PC-3 (cell line): ENCODE results near the gene ISLR2. TPM values are rescaled to one million over a fixed set of nuclear protein-coding genes. Genes with fewer than 3 reads are reported as not detected.

Experiments
- ATAC-seq: fragments of 200-7000 bp; cut with Tn5 transposase; 2 replicates; pipeline ENCODE4 v1.9.1; 2020; ENCODE audit warnings: mild to moderate bottlenecking, moderate library complexity
- BruUV-seq: library from RNA; stranded (reverse); fragments of 400-500 nt; replicated peaks from 2 replicates; lab custom pipeline; 2021; lab: Mats Ljungman, UMichigan
- CTCF ChIA-PET: fragments of 300-600 bp; sonication (Branson Sonifier 250); formaldehyde crosslinking; loops from one replicate; lab custom pipeline; 2022; ENCODE audit warnings: antibody characterized with exemption; lab: Charles Lee
- POLR2A ChIA-PET: fragments of 300-600 bp; sonication (Branson Sonifier 250); formaldehyde crosslinking; loops from one replicate; lab custom pipeline; 2022; ENCODE audit warnings: antibody characterized with exemption; ENCODE audit not compliant: unreplicated experiment; lab: Charles Lee
- DNase-seq: peaks from one replicate; pipeline ENCODE4 v3.0.0-alpha.2; 2015
- H2AFZ ChIP-seq: fragments of 300-600 bp; sonication (generic); 2 replicates; pipeline ENCODE4 v1.6.0; 2016; ENCODE audit warnings: antibody characterized with exemption, low read length
- H3F3A ChIP-seq: fragments of 300-600 bp; sonication (generic); one replicate; pipeline ENCODE4 v1.6.0; 2017; ENCODE audit warnings: antibody characterized with exemption, low read length, control low read depth, mild to moderate bottlenecking; ENCODE audit not compliant: unreplicated experiment
- H3K27ac ChIP-seq: fragments of 300-600 bp; sonication (generic); 2 replicates; pipeline ENCODE4 v1.5.1; 2016; ENCODE audit warnings: mild to moderate bottlenecking, low read length
- H3K27me3 ChIP-seq: fragments of 300-600 bp; sonication (generic); 2 replicates; pipeline ENCODE4 v1.6.1; 2016; ENCODE audit warnings: low read length, mixed read lengths
- H3K36me3 ChIP-seq: fragments of 300-600 bp; sonication (generic); 2 replicates; pipeline ENCODE4 v1.6.1; 2016; ENCODE audit warnings: low read depth, mixed run types, low read length, mixed read lengths
- H3K4me1 ChIP-seq: fragments of 300-600 bp; sonication (generic); 2 replicates; pipeline ENCODE4 v1.5.1; 2016; ENCODE audit warnings: low read length; ENCODE audit not compliant: insufficient read depth
- H3K4me2 ChIP-seq: fragments of 300-600 bp; sonication (generic); 2 replicates; pipeline ENCODE4 v1.6.0; 2016; ENCODE audit warnings: low read length
- H3K4me3 ChIP-seq: fragments of 300-600 bp; sonication (generic); 2 replicates; pipeline ENCODE4 v1.5.1; 2016; ENCODE audit warnings: mild to moderate bottlenecking, low read length, mixed read lengths
- H3K79me2 ChIP-seq: fragments of 300-600 bp; sonication (generic); 2 replicates; pipeline ENCODE4 v1.6.1; 2017; ENCODE audit warnings: low read length, mixed read lengths
- H3K9ac ChIP-seq: fragments of 300-600 bp; sonication (generic); 2 replicates; pipeline ENCODE4 v1.6.0; 2016; ENCODE audit warnings: mild to moderate bottlenecking, low read length
- H3K9me2 ChIP-seq: fragments of 300-600 bp; sonication (generic); replicated peaks from 2 replicates; pipeline ENCODE4 v1.6.1; 2016; ENCODE audit warnings: mixed run types, low read length, mixed read lengths
- H3K9me3 ChIP-seq: fragments of 300-600 bp; sonication (generic); 2 replicates; pipeline ENCODE4 v1.6.1; 2016; ENCODE audit warnings: low read length, mixed read lengths
- H4K20me1 ChIP-seq: fragments of 300-600 bp; sonication (generic); 2 replicates; pipeline ENCODE4 v1.6.1; 2016; ENCODE audit warnings: low read length, mixed read lengths
- CTCF ChIP-seq: fragments of 300-600 bp; sonication (generic); conservative IDR thresholded peaks from 2 replicates; pipeline ENCODE4 v1.5.1; 2017; ENCODE audit warnings: antibody characterized with exemption, low read depth, mild to moderate bottlenecking, low read length
- EZH2 ChIP-seq: fragments of 300-600 bp; sonication (generic); IDR thresholded peaks from one replicate; pipeline ENCODE4 v1.6.1; 2017; ENCODE audit warnings: antibody characterized with exemption, mild to moderate bottlenecking, low read length; ENCODE audit not compliant: unreplicated experiment
- EZH2phosphoT487 ChIP-seq: fragments of 300-600 bp; sonication (generic); IDR thresholded peaks from 2 replicates; pipeline ENCODE4 v1.6.1; 2018; ENCODE audit warnings: mild to moderate bottlenecking, antibody characterized with exemption, low read length, borderline replicate concordance
- intact Hi-C: fragments of 100-400 bp; cut with micrococcal nuclease; formaldehyde crosslinking; loops from 2 replicates; pipeline ENCODE4 v1.9.0; 2023
- total RNA-seq: library from RNA; depleted of rRNA; stranded (reverse); fragments of >200 nt; gene quantifications from 2 replicates; pipeline ENCODE4 v1.2.3, GENCODE V29; 2014

Gene ISLR2
- total RNA-seq, 1 experiment from 2014 or later: 0.22 TPM

GRCh38 chr15:74121039-74121438 is 9.3 kb upstream of the ISLR2 start:
- no peaks in the 10 kb centered on the region for H3K9me3 ChIP-seq
- TF ChIP-seq CTCF (no peak), EZH2phosphoT487 (no peak), EZH2 (no peak)
- H3K4me1 ChIP-seq: no peaks in the 10 kb centered on the region
- DNase-seq (no peak), ATAC-seq (no peak)
- no peak overlapping the region for H3K4me2 ChIP-seq
- H3K9me2 ChIP-seq: no peaks in the 10 kb centered on the region
- BruUV-seq: no TSS peak
- no peak overlapping the region for H3K9ac ChIP-seq
- no peaks in the 10 kb centered on the region for H3F3A ChIP-seq
- POLR2A ChIA-PET: no interaction called here
- H3K27ac ChIP-seq: no peak overlapping the region
- no peak overlapping the region for H3K4me3 ChIP-seq
- H3K79me2 ChIP-seq: no peaks in the 10 kb centered on the region
- no peak overlapping the region for H2AFZ ChIP-seq
- no peaks in the 10 kb centered on the region for H4K20me1 ChIP-seq
- peaks cover 26% of the 10 kb centered on the region for H3K27me3 ChIP-seq
- CTCF ChIA-PET: no interaction called here
- intact Hi-C loops: no loop called here
- no peaks in the 10 kb centered on the region for H3K36me3 ChIP-seq

- Histone ChIP-seq H3K36me3 (no peaks in the 10 kb centered on the region), H3K9me3 (no peaks in the 10 kb centered on the region), H3K9me2 (no peaks in the 10 kb centered on the region), H3K79me2 (no peaks in the 10 kb centered on the region), H3K4me3 (no peak overlapping the region), H3K27me3 (peaks cover 26% of the 10 kb centered on the region), H3F3A (no peaks in the 10 kb centered on the region), H3K4me2 (no peak overlapping the region), H4K20me1 (no peaks in the 10 kb centered on the region), H3K4me1 (no peaks in the 10 kb centered on the region), H3K27ac (no peak overlapping the region), H3K9ac (no peak overlapping the region), H2AFZ (no peak overlapping the region)
- no peak for TF ChIP-seq CTCF
- TF ChIP-seq EZH2phosphoT487: no peak
- TF ChIP-seq EZH2: no peak
- ATAC-seq: no peak
- POLR2A ChIA-PET: no interaction called here
- CTCF ChIA-PET: no interaction called here
- intact Hi-C loops: no loop called here
- no peak for DNase-seq
- no TSS peak for BruUV-seq
Observed at GRCh38 chr15:74121858-74122257, 8.5 kb upstream of the ISLR2 start.

GRCh38 chr15:74122403-74123130 is 7.8 kb upstream of the ISLR2 start:
- Histone ChIP-seq H3F3A (no peaks in the 10 kb centered on the region), H3K9ac (no peak overlapping the region), H3K9me2 (no peaks in the 10 kb centered on the region), H3K4me1 (no peaks in the 10 kb centered on the region), H2AFZ (no peak overlapping the region), H3K27me3 (peaks cover 26% of the 10 kb centered on the region), H4K20me1 (no peaks in the 10 kb centered on the region), H3K27ac (no peak overlapping the region), H3K4me3 (no peak overlapping the region), H3K9me3 (no peaks in the 10 kb centered on the region), H3K4me2 (no peak overlapping the region), H3K79me2 (no peaks in the 10 kb centered on the region), H3K36me3 (no peaks in the 10 kb centered on the region)
- intact Hi-C loops: no loop called here
- TF ChIP-seq EZH2 (no peak), EZH2phosphoT487 (no peak), CTCF (no peak)
- DNase-seq: no peak
- no peak for ATAC-seq
- ChIA-PET CTCF (no interaction called here), POLR2A (no interaction called here)
- no TSS peak for BruUV-seq
